Duodenal mucosa (tissue), 2 donors: ENCODE data around the gene ATP8B3.

Experiments
- H3K27ac ChIP-seq: one replicate; pipeline ENCODE4 v1.7.0; 2013; ENCODE audit warnings: low read depth, low read length
- H3K27me3 ChIP-seq, 2 donors: one replicate each; pipeline ENCODE4 v1.7.0; 2013; ENCODE audit warnings: low read length in 2 of 2, control low read depth in 1 of 2; ENCODE audit not compliant: insufficient read depth in 2 of 2, control insufficient read depth in 1 of 2
- H3K36me3 ChIP-seq, 2 donors: one replicate each; pipeline ENCODE4 v1.7.0; 2013; ENCODE audit warnings: low read length in 2 of 2, control low read depth in 1 of 2; ENCODE audit not compliant: insufficient read depth in 2 of 2, control insufficient read depth in 1 of 2
- H3K4me1 ChIP-seq, 2 donors: one replicate each; pipeline ENCODE4 v1.7.0; 2013; ENCODE audit warnings: low read length in 2 of 2, control low read depth in 1 of 2; ENCODE audit not compliant: insufficient read depth in 2 of 2, control insufficient read depth in 1 of 2
- H3K4me3 ChIP-seq, 2 donors: one replicate each; pipeline ENCODE4 v1.7.0; 2013; ENCODE audit warnings: low read length in 2 of 2, low read depth in 1 of 2
- H3K9ac ChIP-seq, 2 donors: one replicate each; pipeline ENCODE4 v1.7.0; 2013; ENCODE audit warnings: low read length in 2 of 2, low read depth in 1 of 2
- H3K9me3 ChIP-seq, 2 donors: one replicate each; pipeline ENCODE4 v1.7.0; 2013; ENCODE audit warnings: low read length in 2 of 2, control low read depth in 1 of 2; ENCODE audit not compliant: control insufficient read depth in 1 of 2

Gene ATP8B3

GRCh38 chr19:1823539-1824251 lies 11.6 kb upstream of the ATP8B3 start:
- Histone ChIP-seq H3K9ac (no peak overlapping the region), H3K4me3 (no peak overlapping the region), H3K27ac (no peak overlapping the region), H3K36me3 (peaks cover 15 to 53% of the 10 kb centered on the region in 2 donors), H3K4me1 (peaks cover 5 to 6% of the 10 kb centered on the region in 2 donors), H3K9me3 (no peaks in the 10 kb centered on the region), H3K27me3 (no peaks in the 10 kb centered on the region)

GRCh38 chr19:1823020-1823419 lies 10.9 kb upstream of the ATP8B3 start:
- H3K4me3 ChIP-seq, result no peak overlapping the region
- H3K4me1 ChIP-seq, result peaks cover 5 to 6% of the 10 kb centered on the region in 2 donors
- H3K27ac ChIP-seq, result no peak overlapping the region
- H3K36me3 ChIP-seq, result peaks cover 21 to 58% of the 10 kb centered on the region in 2 donors
- no peak overlapping the region for H3K9ac ChIP-seq
- H3K27me3 ChIP-seq, result no peaks in the 10 kb centered on the region
- no peaks in the 10 kb centered on the region for H3K9me3 ChIP-seq

GRCh38 chr19:1822210-1822609 lies 10.1 kb upstream of the ATP8B3 start:
- H3K9me3 ChIP-seq, result no peaks in the 10 kb centered on the region
- H3K4me3 ChIP-seq, result no peak overlapping the region
- peaks cover 5 to 6% of the 10 kb centered on the region in 2 donors for H3K4me1 ChIP-seq
- H3K27ac ChIP-seq, result no peak overlapping the region
- H3K36me3 ChIP-seq, result peaks cover 27 to 66% of the 10 kb centered on the region in 2 donors
- H3K9ac ChIP-seq, result no peak overlapping the region
- H3K27me3 ChIP-seq, result no peaks in the 10 kb centered on the region

GRCh38 chr19:1819341-1820255 lies 7.5 kb upstream of the ATP8B3 start:
- no peak overlapping the region for H3K9ac ChIP-seq
- peaks cover 27 to 87% of the 10 kb centered on the region in 2 donors for H3K36me3 ChIP-seq
- no peak overlapping the region for H3K4me3 ChIP-seq
- no peaks in the 10 kb centered on the region for H3K9me3 ChIP-seq
- no peaks in the 10 kb centered on the region for H3K27me3 ChIP-seq
- no peak overlapping the region for H3K27ac ChIP-seq
- H3K4me1 ChIP-seq, result no peaks in the 10 kb centered on the region

- no peak overlapping the region for H3K9ac ChIP-seq
- H3K36me3 ChIP-seq, result peaks cover 24 to 82% of the 10 kb centered on the region in 2 donors
- H3K27ac ChIP-seq, result no peak overlapping the region
- no peak overlapping the region for H3K4me3 ChIP-seq
- H3K27me3 ChIP-seq, result no peaks in the 10 kb centered on the region
- H3K9me3 ChIP-seq, result no peaks in the 10 kb centered on the region
- H3K4me1 ChIP-seq, result no peaks in the 10 kb centered on the region
These were observed 6.6 kb upstream of the ATP8B3 start for GRCh38 chr19:1818549-1819195.

- no peaks in the 10 kb centered on the region for H3K27me3 ChIP-seq
- no peak overlapping the region for H3K9ac ChIP-seq
- H3K36me3 ChIP-seq, result peaks cover 16 to 73% of the 10 kb centered on the region in 2 donors
- no peak overlapping the region for H3K4me3 ChIP-seq
- peaks cover 6 to 9% of the 10 kb centered on the region in 2 donors for H3K4me1 ChIP-seq
- no peaks in the 10 kb centered on the region for H3K9me3 ChIP-seq
- no peak overlapping the region for H3K27ac ChIP-seq
These were observed 5.6 kb upstream of the ATP8B3 start for GRCh38 chr19:1817553-1818179.

GRCh38 chr19:1816530-1817298 lies 4.6 kb upstream of the ATP8B3 start:
- Histone ChIP-seq H3K36me3 (peaks cover 12 to 63% of the 10 kb centered on the region in 2 donors), H3K4me3 (no peak overlapping the region)

GRCh38 chr19:1815605-1816529 lies 3.8 kb upstream of the ATP8B3 start:
- no peak overlapping the region for H3K4me3 ChIP-seq
- no peak overlapping the region for H3K27ac ChIP-seq
- peaks cover 12 to 57% of the 10 kb centered on the region in 2 donors for H3K36me3 ChIP-seq
- no peak overlapping the region for H3K9ac ChIP-seq
- no peaks in the 10 kb centered on the region for H3K9me3 ChIP-seq
- no peaks in the 10 kb centered on the region for H3K27me3 ChIP-seq
- peaks cover 6 to 14% of the 10 kb centered on the region in 2 donors for H3K4me1 ChIP-seq

More at GRCh38 chr19:1816530-1817298, 4.6 kb upstream of the ATP8B3 start:
- peaks cover 6 to 11% of the 10 kb centered on the region in 2 donors for H3K4me1 ChIP-seq
- no peak overlapping the region for H3K27ac ChIP-seq
- no peaks in the 10 kb centered on the region for H3K9me3 ChIP-seq
- no peak overlapping the region for H3K9ac ChIP-seq
- no peaks in the 10 kb centered on the region for H3K27me3 ChIP-seq
